Endothelial cell (in vitro differentiated cells): ENCODE data around the gene HNRNPM. TPM values are rescaled to one million over a fixed set of nuclear protein-coding genes. Genes with fewer than 3 reads are reported as not detected.

Experiments used
- DNase-seq: peaks from one replicate; pipeline ENCODE4 v3.0.0; 2021; ENCODE audit warnings: low spot score
- H3K27ac Mint-ChIP-seq: one replicate; pipeline ENCODE4 v1.8.0; 2021; ENCODE audit warnings: mixed read lengths, inconsistent platforms; ENCODE audit not compliant: unreplicated experiment
- H3K27me3 Mint-ChIP-seq: one replicate; pipeline ENCODE4 v1.8.0; 2021; ENCODE audit warnings: mild to moderate bottlenecking, moderate library complexity, mixed read lengths, inconsistent platforms; ENCODE audit not compliant: unreplicated experiment
- H3K36me3 Mint-ChIP-seq: one replicate; pipeline ENCODE4 v1.8.0; 2021; ENCODE audit warnings: mild to moderate bottlenecking, low read depth, mixed read lengths, inconsistent platforms; ENCODE audit not compliant: unreplicated experiment
- H3K4me1 Mint-ChIP-seq: one replicate; pipeline ENCODE4 v1.8.0; 2021; ENCODE audit warnings: mild to moderate bottlenecking, mixed read lengths, inconsistent platforms; ENCODE audit not compliant: unreplicated experiment
- H3K4me3 Mint-ChIP-seq: one replicate; pipeline ENCODE4 v1.8.0; 2021; ENCODE audit warnings: mild to moderate bottlenecking, mixed read lengths, inconsistent platforms; ENCODE audit not compliant: unreplicated experiment
- H3K9me3 Mint-ChIP-seq: one replicate; pipeline ENCODE4 v1.8.0; 2021; ENCODE audit warnings: mixed read lengths, inconsistent platforms; ENCODE audit not compliant: unreplicated experiment
- CTCF ChIP-seq: fragments of 200-600 bp; sonication (generic); IDR thresholded peaks from one replicate; pipeline ENCODE4 v1.5.0; 2021; ENCODE audit warnings: antibody characterized with exemption; ENCODE audit not compliant: unreplicated experiment
- total RNA-seq: library from RNA; stranded (reverse); fragmentation: NEBNext Ultra II Directional; extraction: Animal tissue kit (Norgen Biotek cat#: 25700); gene quantifications from one replicate; pipeline ENCODE4 v1.2.1, GENCODE V29; 2021; ENCODE audit not compliant: unreplicated experiment

HNRNPM gene
- total RNA-seq, 1 donor from 2014 or later, result 223 TPM

GRCh38 chr19:8459095-8459494 lies 14.3 kb downstream of the HNRNPM start:
- Mint-ChIP-seq H3K4me3 (no peak overlapping the region), H3K36me3 (peaks cover 22% of the 10 kb centered on the region), H3K27ac (no peak overlapping the region), H3K4me1 (peaks cover 16% of the 10 kb centered on the region), H3K27me3 (no peaks in the 10 kb centered on the region), H3K9me3 (no peaks in the 10 kb centered on the region)
- no peak for DNase-seq
- TF ChIP-seq CTCF, result no peak

GRCh38 chr19:8459520-8460270 lies 14.9 kb downstream of the HNRNPM start:
- H3K4me1 Mint-ChIP-seq, result peaks cover 10% of the 10 kb centered on the region
- no peak for TF ChIP-seq CTCF
- H3K27ac Mint-ChIP-seq, result no peak overlapping the region

GRCh38 chr19:8460516-8461298 lies 15.9 kb downstream of the HNRNPM start:
- Mint-ChIP-seq H3K4me3 (no peak overlapping the region), H3K4me1 (peaks cover 8% of the 10 kb centered on the region), H3K27me3 (no peaks in the 10 kb centered on the region), H3K27ac (no peak overlapping the region), H3K9me3 (no peaks in the 10 kb centered on the region), H3K36me3 (peaks cover 24% of the 10 kb centered on the region)
- no peak for DNase-seq
- no peak for TF ChIP-seq CTCF

More at GRCh38 chr19:8459520-8460270, 14.9 kb downstream of the HNRNPM start:
- no peaks in the 10 kb centered on the region for H3K27me3 Mint-ChIP-seq
- no peaks in the 10 kb centered on the region for H3K9me3 Mint-ChIP-seq
- no peak for DNase-seq
- no peak overlapping the region for H3K4me3 Mint-ChIP-seq
- H3K36me3 Mint-ChIP-seq, result peaks cover 19% of the 10 kb centered on the region

GRCh38 chr19:8461376-8461775 lies 16.6 kb downstream of the HNRNPM start:
- no peak for DNase-seq
- Mint-ChIP-seq H3K27me3 (no peaks in the 10 kb centered on the region), H3K36me3 (peaks cover 27% of the 10 kb centered on the region), H3K4me3 (no peak overlapping the region), H3K4me1 (peaks cover 11% of the 10 kb centered on the region), H3K9me3 (no peaks in the 10 kb centered on the region), H3K27ac (no peak overlapping the region)
- no peak for TF ChIP-seq CTCF

GRCh38 chr19:8461891-8462290 lies 17.1 kb downstream of the HNRNPM start:
- Mint-ChIP-seq H3K36me3 (peaks cover 27% of the 10 kb centered on the region), H3K9me3 (no peaks in the 10 kb centered on the region), H3K4me1 (peaks cover 14% of the 10 kb centered on the region), H3K4me3 (no peak overlapping the region), H3K27me3 (no peaks in the 10 kb centered on the region), H3K27ac (no peak overlapping the region)
- TF ChIP-seq CTCF, result no peak
- DNase-seq, result no peak
